AG04450 (cell line): ENCODE results near the gene DPEP1. TPM values are rescaled to one million over a fixed set of nuclear protein-coding genes. Genes with fewer than 3 reads are reported as not detected.

Experiments
- CTCF ChIA-PET: fragments of 300-600, 350-600 bp; formaldehyde crosslinking; extraction: SDS; loops from one replicate; lab custom pipeline; 2022; ENCODE audit warnings: antibody characterized with exemption, inconsistent platforms; lab: Charles Lee
- POLR2A ChIA-PET: fragments of 350-600 bp; formaldehyde crosslinking; extraction: SDS; loops from one replicate; lab custom pipeline; 2021; ENCODE audit warnings: antibody characterized with exemption, inconsistent platforms; lab: Yijun Ruan, JAX
- DNase-seq: peaks from one replicate; pipeline ENCODE4 v3.0.0-alpha.2; 2011; ENCODE audit warnings: low read depth, low spot score
- H3K27ac ChIP-seq: one replicate; pipeline ENCODE4 v1.5.1; 2012; ENCODE audit warnings: low read depth, low read length, control low read depth
- H3K27me3 ChIP-seq: one replicate; pipeline ENCODE4 v1.6.0; 2012; ENCODE audit warnings: low read length; ENCODE audit not compliant: control insufficient read depth, insufficient read depth
- H3K4me3 ChIP-seq: 2 replicates; pipeline ENCODE4 v1.5.1; 2011; ENCODE audit warnings: mild to moderate bottlenecking, low read depth, low read length, control low read depth
- H3K9me3 ChIP-seq: 2 replicates; pipeline ENCODE4 v1.5.1; 2012; ENCODE audit warnings: low read length; ENCODE audit not compliant: control insufficient read depth, insufficient read depth
- polyA plus RNA-seq: library from polyadenylated mRNA; depleted of rRNA; stranded (reverse); fragments of >200 nt; gene quantifications from 2 replicates; pipeline ENCODE4 v1.2.3, GENCODE V29; 2011
- TF ChIP-seq, protein P1 (sequence below): IDR thresholded peaks from 2 replicates; pipeline ENCODE4 v1.5.1; 2011; ENCODE audit warnings: low read depth, low read length, control low read depth, inconsistent platforms

DPEP1 gene
- polyA plus RNA-seq, 1 experiment, result not detected

GRCh38 chr16:89588413-89589109 is 24.9 kb upstream of the DPEP1 start:
- H3K9me3 ChIP-seq, result peaks cover 9% of the 10 kb centered on the region; the same call in 1 of the 2 replicates
- no peak overlapping the region for H3K4me3 ChIP-seq
- DNase-seq, result no peak
- ChIA-PET CTCF (interaction anchor here (0.7 kb wide), 1 partner anchor 15 kb away, joined by 3 read pairs; no protein-coding TSS in a partner anchor), POLR2A (no interaction called here)
- no peak overlapping the region for H3K27ac ChIP-seq
- H3K27me3 ChIP-seq, result no peaks in the 10 kb centered on the region
- TF ChIP-seq, protein P1, sequence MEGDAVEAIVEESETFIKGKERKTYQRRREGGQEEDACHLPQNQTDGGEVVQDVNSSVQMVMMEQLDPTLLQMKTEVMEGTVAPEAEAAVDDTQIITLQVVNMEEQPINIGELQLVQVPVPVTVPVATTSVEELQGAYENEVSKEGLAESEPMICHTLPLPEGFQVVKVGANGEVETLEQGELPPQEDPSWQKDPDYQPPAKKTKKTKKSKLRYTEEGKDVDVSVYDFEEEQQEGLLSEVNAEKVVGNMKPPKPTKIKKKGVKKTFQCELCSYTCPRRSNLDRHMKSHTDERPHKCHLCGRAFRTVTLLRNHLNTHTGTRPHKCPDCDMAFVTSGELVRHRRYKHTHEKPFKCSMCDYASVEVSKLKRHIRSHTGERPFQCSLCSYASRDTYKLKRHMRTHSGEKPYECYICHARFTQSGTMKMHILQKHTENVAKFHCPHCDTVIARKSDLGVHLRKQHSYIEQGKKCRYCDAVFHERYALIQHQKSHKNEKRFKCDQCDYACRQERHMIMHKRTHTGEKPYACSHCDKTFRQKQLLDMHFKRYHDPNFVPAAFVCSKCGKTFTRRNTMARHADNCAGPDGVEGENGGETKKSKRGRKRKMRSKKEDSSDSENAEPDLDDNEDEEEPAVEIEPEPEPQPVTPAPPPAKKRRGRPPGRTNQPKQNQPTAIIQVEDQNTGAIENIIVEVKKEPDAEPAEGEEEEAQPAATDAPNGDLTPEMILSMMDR, result no peak

DNA sequence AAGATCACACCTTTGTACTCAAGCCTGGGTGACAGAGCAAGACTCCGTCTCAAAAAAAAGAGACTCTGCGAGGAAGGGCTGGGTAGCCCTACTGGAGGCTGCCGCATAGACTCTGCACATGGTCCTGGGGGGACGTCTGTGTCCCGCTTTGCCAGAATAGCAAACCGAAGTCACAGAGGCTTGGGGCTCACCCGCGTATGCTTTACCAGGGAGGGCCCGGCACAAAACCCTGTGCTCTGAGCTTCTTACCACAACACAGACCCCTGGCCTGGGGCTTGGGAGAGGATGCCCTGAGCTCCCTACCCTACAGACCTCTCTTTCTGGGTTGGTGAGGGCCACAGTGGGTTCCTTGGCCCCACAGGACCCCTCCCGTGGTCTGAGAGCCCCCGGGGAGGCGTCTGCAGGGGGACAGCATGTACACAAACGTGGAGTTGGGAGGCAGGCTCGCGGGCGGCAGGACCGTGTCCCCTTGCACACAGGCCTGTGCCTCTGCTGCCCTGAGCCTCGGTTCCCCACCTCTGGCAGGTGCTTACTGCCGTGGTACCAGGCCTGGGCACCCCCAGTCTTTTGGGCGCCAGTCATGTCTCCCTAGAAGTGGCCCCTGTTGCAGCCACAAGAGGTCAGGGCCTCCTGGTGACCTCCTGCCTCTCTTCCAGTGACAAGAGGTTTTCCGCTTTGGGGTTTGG is 24.1 kb upstream of the DPEP1 start:
- no peak for DNase-seq
- POLR2A ChIA-PET, result no interaction called here
- Histone ChIP-seq H3K4me3 (no peak overlapping the region), H3K9me3 (peaks cover 9% of the 10 kb centered on the region; the same call in 1 of the 2 replicates), H3K27me3 (no peaks in the 10 kb centered on the region), H3K27ac (no peak overlapping the region)
- TF ChIP-seq, protein P1, result no peak
- CTCF ChIA-PET, result interaction anchor here (0.7 kb wide), 1 partner anchor 15 kb away, joined by 3 read pairs; no protein-coding TSS in a partner anchor

GRCh38 chr16:89593841-89594240 is 19.6 kb upstream of the DPEP1 start:
- no peak overlapping the region for H3K4me3 ChIP-seq
- POLR2A ChIA-PET, result no interaction called here
- CTCF ChIA-PET, result interaction anchor here (0.7 kb wide), 1 partner anchor 9 kb away, joined by 3 read pairs; no protein-coding TSS in a partner anchor
- peaks cover 6% of the 10 kb centered on the region; the same call in 1 of the 2 replicates for H3K9me3 ChIP-seq
- TF ChIP-seq, protein P1, result no peak
- H3K27ac ChIP-seq, result no peak overlapping the region
- no peaks in the 10 kb centered on the region for H3K27me3 ChIP-seq
- no peak for DNase-seq

- ChIA-PET CTCF (no interaction called here), POLR2A (no interaction called here)
- Histone ChIP-seq H3K27me3 (no peaks in the 10 kb centered on the region), H3K4me3 (no peak overlapping the region), H3K9me3 (peaks cover 6% of the 10 kb centered on the region; the same call in 1 of the 2 replicates), H3K27ac (no peak overlapping the region)
- DNase-seq, result no peak
- TF ChIP-seq, protein P1, result no peak
Measured at GRCh38 chr16:89595330-89596060, 17.9 kb upstream of the DPEP1 start.
